ENCODE measurements around the gene POLR2J3.
"Not testable (repeated sequence)": the region's sequence is repeated elsewhere in the genome, so short reads cannot be mapped to it uniquely, and the experiment has no call there.

DNA sequence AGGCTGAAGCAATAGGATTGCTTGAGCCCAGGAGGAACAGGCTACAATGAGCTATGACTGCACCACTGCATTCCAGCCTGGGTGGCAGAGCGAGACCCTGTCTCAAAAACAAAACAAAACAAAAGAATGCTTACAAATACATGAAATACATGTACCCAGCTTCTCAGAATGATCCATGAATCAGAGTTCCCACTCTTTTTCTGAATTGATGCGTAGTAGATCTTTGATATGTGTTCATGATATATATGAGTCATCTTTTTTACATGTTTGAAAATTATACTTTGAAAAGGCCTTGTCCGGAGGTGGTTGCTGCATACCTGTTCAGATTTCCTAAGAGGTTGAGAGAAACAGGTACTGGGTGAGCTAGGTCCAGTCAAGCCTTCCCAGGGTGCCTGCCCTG is 4.0 kb upstream of the POLR2J3 start:
- TF ChIP-seq TOX (CRISPR knock-in tag; IDR thresholded peaks at IDR 0.05; ENCODE audit: borderline replicate concordance); ZFP3 (CRISPR knock-in tag; IDR thresholded peaks at IDR 0.05); ZFP30 (CRISPR knock-in tag; IDR thresholded peaks at IDR 0.05); PATZ1 (CRISPR knock-in tag; IDR thresholded peaks at IDR 0.05; ENCODE audit: borderline replicate concordance); ZNF8 (CRISPR knock-in tag; IDR thresholded peaks at IDR 0.05); ZC3H10 (CRISPR knock-in tag; IDR thresholded peaks at IDR 0.05): not testable (repeated sequence)

Measured in SK-N-SH treated with all-trans-retinoic acid at 6 μM for 48 hours (cell line).